Brain microvascular endothelial cell (primary cell): ENCODE measurements around the gene HBS1L.

Source experiments
- DNase-seq: peaks from one replicate; pipeline ENCODE4 v3.0.0-alpha.2; 2020
- H3K27ac ChIP-seq: fragments of 250-450 bp; sonication (Bioruptor Pico); 2 replicates; pipeline ENCODE4 v1.5.1; 2020; ENCODE audit warnings: mild to moderate bottlenecking, moderate library complexity
- H3K27me3 ChIP-seq: fragments of 250-450 bp; sonication (Bioruptor Pico); replicated peaks from 2 replicates; pipeline ENCODE4 v1.5.1; 2020; ENCODE audit warnings: mild to moderate bottlenecking
- H3K36me3 ChIP-seq: fragments of 250-450 bp; sonication (Bioruptor Pico); replicated peaks from 2 replicates; pipeline ENCODE4 v1.5.1; 2020; ENCODE audit warnings: mild to moderate bottlenecking
- H3K4me3 ChIP-seq: 2 replicates; pipeline ENCODE4 v1.5.1; 2011; ENCODE audit warnings: low read depth, mild to moderate bottlenecking, control low read depth, low read length, moderate library complexity
- in situ Hi-C: cut with HindIII; loops from 2 replicates; pipeline ENCODE4 v1.10.0; 2017; ENCODE audit warnings: low sequenced_read_pairs, low pct_ligation_motif_present
- TF ChIP-seq, protein P1 (sequence below): IDR thresholded peaks from 2 replicates; pipeline ENCODE4 v1.5.1; 2011; ENCODE audit warnings: low read depth, mild to moderate bottlenecking, moderate library complexity, low read length, control low read depth, inconsistent platforms; ENCODE audit errors: missing control alignments

The HBS1L gene

DNA sequence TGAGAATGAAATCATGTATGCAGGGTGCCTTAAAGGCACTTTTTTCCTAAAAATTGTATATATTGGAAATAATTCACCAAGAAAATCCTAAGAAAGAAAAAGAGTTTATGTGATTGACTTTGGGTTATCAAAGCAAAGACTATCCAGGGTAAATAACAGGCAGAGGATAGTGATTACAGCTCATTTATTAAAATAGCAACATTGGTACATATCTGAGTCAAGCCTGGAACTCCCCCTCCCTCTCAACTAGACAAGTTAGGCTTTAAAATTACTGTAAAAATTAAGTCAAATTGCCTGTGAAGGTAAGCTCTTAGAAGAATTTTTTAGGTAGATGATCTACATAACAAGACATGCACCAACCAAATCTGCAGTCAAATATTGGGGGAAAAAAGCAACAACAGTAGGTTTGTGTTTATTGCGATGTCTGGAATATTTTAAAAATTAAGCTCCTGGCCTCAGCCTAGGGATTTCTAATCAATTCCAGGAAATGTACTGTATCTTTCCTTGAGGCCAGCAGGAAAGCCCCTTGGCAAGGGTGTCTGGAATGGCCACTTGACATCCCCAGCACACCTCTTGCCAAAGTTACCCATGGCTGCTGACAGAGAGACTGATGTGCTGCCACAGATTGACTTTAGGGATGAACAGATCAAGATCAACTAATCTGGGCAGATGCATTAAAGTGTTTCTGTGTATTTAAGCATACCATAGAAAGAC lies 31.2 kb upstream of the HBS1L start:
- Histone ChIP-seq H3K4me3 (no peak overlapping the region), H3K36me3 (no peaks in the 10 kb centered on the region), H3K27ac (no peak overlapping the region), H3K27me3 (no peaks in the 10 kb centered on the region)
- TF ChIP-seq, protein P1, sequence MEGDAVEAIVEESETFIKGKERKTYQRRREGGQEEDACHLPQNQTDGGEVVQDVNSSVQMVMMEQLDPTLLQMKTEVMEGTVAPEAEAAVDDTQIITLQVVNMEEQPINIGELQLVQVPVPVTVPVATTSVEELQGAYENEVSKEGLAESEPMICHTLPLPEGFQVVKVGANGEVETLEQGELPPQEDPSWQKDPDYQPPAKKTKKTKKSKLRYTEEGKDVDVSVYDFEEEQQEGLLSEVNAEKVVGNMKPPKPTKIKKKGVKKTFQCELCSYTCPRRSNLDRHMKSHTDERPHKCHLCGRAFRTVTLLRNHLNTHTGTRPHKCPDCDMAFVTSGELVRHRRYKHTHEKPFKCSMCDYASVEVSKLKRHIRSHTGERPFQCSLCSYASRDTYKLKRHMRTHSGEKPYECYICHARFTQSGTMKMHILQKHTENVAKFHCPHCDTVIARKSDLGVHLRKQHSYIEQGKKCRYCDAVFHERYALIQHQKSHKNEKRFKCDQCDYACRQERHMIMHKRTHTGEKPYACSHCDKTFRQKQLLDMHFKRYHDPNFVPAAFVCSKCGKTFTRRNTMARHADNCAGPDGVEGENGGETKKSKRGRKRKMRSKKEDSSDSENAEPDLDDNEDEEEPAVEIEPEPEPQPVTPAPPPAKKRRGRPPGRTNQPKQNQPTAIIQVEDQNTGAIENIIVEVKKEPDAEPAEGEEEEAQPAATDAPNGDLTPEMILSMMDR: no peak
- in situ Hi-C loops: no loop called here
- no peak for DNase-seq

DNA sequence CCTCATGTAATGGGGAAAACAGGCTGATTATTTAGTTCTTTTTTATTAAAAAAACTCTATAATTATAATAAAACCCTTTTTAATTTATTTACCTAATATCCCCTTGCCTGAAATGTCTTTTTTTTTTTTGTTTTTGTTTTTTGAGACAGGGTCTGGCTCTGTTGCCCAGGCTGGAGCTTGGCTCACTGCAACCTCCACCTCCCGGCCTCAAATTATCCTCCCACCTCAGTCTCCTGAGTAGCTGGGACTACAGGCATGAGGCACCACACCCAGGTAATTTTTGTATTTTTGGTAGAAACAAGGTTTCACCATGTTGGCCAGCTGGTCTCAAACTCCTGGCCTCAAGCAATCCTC lies 30.3 kb upstream of the HBS1L start:
- DNase-seq: no peak
- Histone ChIP-seq H3K36me3 (no peaks in the 10 kb centered on the region), H3K27ac (no peak overlapping the region), H3K27me3 (no peaks in the 10 kb centered on the region), H3K4me3 (no peak overlapping the region)
- in situ Hi-C loops: no loop called here
- TF ChIP-seq, protein P1: no peak

DNA sequence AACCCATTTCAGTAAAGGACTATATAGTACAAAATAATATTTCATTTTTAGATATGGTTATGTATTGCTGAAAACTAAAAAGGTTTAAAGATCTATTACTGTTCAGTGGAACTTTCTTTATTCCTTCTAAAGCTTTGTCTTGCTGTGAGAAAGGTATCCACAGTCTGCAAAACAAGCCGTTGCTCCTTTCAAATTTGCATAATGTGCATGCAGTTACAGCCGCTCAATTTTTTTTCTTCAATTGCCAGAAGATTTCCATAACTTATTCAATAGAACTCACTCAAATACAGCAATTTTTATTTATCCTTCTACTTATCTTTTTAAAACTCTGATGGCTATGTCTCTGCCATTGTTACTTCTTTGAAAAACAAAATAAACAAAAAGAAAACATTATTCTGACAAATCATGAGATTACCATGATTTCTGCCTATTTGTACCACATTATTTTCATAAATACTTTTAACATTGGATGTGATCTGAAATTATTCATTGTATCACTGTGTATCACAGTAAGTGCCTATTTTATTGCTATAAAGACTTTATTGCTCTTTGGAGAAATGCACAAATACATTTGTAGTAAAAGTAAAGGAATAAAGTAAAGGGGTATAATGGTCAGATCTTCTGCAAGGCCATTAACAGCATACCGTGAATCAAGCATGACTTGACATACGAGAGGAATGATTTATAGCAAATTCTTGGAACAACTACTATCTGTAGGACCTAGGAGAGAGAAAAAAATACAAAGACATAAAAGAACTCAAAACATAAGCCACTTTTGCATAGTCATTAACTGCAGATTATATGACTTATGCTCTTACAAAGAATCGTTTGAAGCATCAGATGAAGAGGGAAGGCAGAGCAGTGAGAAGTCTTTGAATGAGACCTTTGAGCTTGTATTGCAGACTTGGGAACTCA lies 29.6 kb upstream of the HBS1L start:
- in situ Hi-C loops: no loop called here
- H3K36me3 ChIP-seq: no peaks in the 10 kb centered on the region
- no peak overlapping the region for H3K27ac ChIP-seq
- DNase-seq: no peak
- no peaks in the 10 kb centered on the region for H3K27me3 ChIP-seq
- H3K4me3 ChIP-seq: no peak overlapping the region
- TF ChIP-seq, protein P1: no peak

DNA sequence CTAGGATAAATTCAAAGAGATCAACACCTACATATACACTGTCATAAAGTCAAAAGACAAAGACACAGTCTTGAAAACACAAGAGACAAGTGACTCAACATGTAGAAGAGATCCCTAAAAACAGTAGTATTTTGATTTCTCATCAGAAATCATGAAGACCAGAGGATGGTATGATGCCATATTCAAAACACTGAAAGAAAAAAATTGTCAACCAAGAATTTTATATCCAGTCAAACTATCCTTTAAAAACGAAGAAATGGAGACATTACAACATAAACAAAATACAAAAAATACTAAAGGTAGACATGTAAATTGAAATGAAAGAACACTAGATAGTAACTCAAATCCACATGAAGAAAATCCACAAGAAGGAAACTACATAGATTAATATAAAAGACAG lies 27.3 kb upstream of the HBS1L start:
- TF ChIP-seq, protein P1: no peak

DNA sequence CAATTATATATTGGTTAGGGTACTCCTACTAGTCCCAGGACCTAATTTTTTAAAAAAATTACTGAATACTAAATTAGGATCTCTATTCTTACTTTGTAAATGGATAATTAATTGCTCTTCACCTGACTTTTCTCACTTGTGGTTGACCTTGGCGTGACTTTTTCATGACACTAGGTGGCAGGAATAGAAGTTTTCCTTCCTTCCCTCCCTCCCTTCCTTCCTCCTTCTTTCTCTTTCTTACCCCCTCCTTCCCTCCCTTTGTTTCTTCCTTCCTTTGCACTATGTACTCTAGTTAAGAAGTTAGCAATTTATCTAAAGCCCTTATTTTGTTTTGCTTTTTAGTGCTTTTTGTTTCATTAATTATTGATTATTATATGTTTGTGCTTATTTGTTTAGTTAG lies 20.4 kb upstream of the HBS1L start:
- no peak overlapping the region for H3K27ac ChIP-seq
- no peak for DNase-seq
- no peak overlapping the region for H3K4me3 ChIP-seq
- no peaks in the 10 kb centered on the region for H3K27me3 ChIP-seq
- H3K36me3 ChIP-seq: no peaks in the 10 kb centered on the region
- TF ChIP-seq, protein P1: no peak
- in situ Hi-C loops: no loop called here

More for the DNA sequence above, 27.3 kb upstream of the HBS1L start:
- H3K27me3 ChIP-seq: no peaks in the 10 kb centered on the region
- in situ Hi-C loops: no loop called here
- H3K36me3 ChIP-seq: no peaks in the 10 kb centered on the region
- no peak for DNase-seq
- no peak overlapping the region for H3K27ac ChIP-seq
- no peak overlapping the region for H3K4me3 ChIP-seq
